Stimulated activated CD4-positive, alpha-beta T cell treated with anti-CD3 and anti-CD28 coated beads, Interleukin-15, amount 100 ng/mL, for 48 hours (primary cell): ENCODE measurements around the gene IRF3.
"Not testable (repeated sequence)": the region's sequence is repeated elsewhere in the genome, so short reads cannot be mapped to it uniquely, and the experiment has no call there.

Source experiments
- DNase-seq, 2 donors: peaks; one replicate each; pipeline ENCODE4 v3.0.0-alpha.2; 2020; ENCODE audit warnings: low read depth in 2 of 2

The IRF3 gene

GRCh38 chr19:49646586-49646985 lies 19.1 kb downstream of the IRF3 start:
- no peak for DNase-seq

DNA sequence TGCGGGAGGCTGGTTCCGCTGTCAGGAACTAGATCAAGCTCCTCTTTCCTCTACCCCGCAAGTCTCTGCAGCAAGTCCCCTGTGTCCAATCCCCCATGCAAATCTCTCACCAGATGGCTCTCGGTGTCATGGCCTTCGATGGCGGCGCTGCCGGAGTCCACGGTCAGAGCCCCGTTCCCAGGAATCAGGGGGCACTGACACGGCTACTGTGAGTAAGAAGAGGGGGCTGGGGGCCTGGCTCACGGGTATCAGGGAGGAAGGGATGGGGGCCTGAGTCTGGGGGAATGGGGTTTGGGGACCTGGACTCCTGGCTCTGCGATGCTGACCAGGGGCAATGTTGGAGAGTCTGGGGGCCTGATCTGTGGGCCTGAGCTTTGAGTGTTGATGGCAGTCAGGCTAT lies 19.7 kb downstream of the IRF3 start:
- no peak for DNase-seq

- DNase-seq = no peak
These were observed 20.1 kb downstream of the IRF3 start for GRCh38 chr19:49645592-49645991.

DNA sequence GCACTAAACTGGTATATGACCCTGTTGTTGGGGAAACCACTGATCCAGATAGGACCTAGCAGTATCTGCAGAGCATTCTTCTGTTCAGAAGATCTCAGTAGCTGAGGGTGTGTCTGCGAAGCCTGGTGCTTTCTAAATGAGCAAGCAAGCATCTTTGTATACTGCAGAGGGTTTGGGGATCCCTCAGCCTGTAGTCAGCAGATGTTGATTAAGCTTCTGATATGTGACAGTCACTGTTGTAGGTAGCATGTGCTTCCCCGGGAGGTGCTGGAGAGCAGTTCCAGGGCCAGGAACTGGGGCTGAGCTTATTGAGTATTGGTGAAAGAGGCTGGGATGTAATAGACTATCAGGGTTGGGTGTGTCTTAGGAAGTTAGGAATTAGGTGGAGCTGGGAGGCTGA lies 22.2 kb downstream of the IRF3 start:
- no peak for DNase-seq

GRCh38 chr19:49642492-49643035 lies 23.1 kb downstream of the IRF3 start:
- no peak for DNase-seq

DNA sequence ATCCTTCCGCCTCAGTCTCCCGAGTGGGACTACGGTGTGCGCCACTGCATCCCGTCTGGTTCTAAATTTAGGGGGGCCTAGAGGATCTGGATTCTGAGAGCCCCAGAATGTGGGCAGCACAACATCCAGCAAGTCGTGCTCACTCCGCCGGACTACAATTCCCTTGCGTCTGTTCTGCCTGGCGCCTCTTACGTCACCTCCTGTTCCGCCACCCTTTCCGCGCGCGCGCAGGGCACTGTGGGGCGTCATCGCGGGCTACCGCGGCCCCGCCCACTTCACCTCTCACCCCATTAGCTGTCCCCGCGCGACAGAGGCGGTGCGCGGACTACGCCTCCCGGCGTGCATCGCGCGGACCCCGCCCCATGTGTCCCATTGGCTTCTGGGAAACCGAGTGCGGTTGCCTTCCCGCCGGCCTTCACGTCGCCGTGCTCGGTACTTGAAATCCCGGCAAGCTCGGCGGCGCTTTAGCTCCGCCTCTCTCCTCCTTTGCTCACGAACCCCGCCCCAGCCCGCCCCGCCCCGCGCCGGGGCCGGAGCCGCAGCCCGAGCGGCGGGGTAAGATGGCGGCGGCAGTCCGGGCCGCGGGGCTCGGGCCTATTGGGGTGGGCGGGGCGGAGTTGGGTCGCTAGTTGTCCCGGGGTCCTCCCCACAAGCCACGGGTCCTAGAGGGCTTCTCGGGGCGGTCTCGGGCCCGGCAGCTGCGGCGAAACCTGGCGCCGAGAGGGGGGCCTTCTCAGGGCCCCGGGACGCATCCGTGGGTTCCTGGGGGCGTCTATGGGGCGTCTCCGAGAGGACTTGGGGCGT lies 23.8 kb downstream of the IRF3 start, which contains the start of gene SCAF1:
Gene SCAF1, plus strand, starts transcription at position 522 of the 804 bp plus-strand sequence. CDS start 2,818 bp downstream, outside the sequence.
- DNase-seq = peak; percentile 98 to 99

DNA sequence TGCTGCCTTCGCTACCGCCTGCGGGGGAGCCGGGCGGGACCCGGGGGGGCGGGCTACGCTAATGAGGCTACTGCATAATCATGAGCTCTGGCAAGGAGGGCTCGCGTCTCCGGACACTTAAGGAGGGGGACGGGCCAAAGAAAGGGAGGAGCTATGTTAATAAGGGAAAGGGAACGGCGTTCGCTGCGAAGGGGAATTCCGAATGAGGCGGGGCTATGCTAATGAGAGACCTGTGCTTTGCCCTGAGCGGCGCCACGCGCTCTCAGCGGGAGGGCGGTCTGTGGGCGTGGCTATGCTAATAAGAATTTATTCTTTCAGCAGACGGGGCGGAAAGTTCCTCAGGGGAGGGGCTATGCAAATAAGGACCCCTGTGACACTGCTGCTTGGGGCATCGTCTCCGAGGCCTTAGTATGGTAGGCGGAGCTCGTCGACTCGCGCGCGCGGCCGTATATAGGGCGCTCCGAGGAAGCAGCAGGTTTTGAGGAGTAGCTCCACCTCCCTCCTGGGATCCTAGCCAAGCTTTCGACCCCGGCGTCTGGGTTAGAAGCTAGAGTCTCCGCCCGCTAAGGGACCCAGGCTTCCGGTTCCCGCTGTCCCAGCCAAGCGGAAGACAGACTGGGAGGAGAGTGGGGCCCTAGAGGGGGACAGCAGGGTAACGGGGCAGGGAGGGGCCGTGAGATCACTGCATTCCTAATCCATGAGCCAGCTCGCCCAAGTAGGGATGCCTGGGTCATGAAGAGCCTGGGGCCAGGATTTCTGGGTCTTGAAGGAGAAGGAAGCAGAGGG lies 25.4 kb downstream of the IRF3 start, which contains the start of gene RRAS:
Gene RRAS, minus strand, starts transcription at position 31 of the 786 bp plus-strand sequence. CDS start 45 bp downstream, outside the sequence.
- DNase-seq = peak; percentile 100

DNA sequence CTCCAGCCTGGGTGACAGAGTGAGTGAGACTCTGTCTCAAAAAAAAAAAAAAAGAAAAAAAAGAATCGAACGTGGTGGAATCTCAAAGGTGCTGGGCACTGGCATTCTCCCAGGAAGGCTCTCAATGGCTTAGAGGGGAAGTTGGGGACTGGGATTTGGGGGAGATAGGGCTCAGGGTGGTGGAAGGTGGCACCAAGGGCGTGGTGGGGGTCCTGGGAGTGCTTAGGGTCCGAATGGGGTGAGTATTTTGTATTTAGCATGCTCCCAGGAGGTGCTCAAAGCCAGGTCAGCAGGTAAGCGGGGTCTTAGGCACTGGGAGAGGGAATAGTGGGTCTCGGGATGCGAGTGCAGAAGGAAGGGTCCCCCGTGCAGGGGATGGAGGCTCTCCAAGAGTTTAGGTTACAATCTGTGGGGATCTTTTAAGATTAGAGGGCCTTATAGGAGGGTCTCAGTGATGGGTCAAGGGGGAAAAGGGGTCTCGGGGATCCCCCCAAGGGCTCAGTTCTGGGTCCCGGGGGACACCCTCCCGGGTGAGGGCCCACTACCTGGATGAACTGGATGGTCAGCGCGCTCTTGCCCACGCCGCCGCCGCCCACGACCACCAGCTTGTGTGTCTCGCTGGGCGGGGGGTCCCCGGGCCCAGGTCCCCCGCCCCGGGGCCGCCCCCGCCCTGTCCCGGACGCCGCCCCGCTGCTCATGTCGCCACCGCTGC lies 26.1 kb downstream of the IRF3 start:
- no peak for DNase-seq

DNA sequence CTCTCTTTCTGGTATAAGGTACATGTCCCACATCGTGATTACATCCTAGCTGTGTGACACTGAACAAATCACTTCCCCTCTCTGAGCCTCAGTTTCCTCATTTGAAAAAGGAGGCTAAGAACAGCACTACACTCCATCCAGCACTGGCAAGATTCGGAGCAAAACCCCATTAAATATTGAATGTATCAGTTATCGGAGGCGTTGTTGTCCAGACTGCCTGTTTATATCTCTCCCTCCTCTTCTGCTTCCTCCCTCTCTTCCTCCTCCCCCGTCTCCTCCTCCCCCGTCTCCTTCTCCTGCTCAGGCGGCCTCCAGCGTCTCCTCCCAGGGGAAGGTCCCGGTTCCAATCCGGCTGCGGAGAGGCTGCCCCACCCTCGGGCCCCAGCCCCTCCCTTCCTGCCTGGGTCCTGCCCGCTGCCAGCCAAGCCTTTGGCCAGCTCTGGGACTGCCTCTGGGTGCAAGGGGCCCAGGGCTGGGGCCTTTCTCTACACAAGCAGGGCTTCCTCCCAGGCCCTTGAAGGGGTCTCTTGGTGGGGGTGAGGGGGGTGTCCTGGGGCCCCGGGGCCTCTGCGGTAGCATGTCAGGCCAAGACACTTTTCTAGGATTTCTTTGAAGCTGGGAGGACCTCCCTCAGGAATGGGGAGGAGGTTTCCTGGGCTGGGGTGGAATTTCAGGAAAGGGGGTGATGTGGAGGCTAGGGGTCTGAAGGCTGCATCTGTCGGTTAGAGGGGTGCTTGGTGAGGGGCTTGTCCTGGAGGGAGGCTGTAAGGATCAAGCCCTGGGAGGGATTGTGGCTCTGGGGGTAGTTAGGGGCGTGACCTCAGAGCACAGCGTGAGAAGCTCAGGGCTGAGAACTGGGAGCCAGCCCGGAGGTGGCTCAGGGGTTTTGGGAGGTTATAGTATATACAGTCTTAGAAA lies 27.6 kb downstream of the IRF3 start:
- no peak for DNase-seq

GRCh38 chr19:49636233-49636932 lies 29.3 kb downstream of the IRF3 start:
- no peak for DNase-seq

DNA sequence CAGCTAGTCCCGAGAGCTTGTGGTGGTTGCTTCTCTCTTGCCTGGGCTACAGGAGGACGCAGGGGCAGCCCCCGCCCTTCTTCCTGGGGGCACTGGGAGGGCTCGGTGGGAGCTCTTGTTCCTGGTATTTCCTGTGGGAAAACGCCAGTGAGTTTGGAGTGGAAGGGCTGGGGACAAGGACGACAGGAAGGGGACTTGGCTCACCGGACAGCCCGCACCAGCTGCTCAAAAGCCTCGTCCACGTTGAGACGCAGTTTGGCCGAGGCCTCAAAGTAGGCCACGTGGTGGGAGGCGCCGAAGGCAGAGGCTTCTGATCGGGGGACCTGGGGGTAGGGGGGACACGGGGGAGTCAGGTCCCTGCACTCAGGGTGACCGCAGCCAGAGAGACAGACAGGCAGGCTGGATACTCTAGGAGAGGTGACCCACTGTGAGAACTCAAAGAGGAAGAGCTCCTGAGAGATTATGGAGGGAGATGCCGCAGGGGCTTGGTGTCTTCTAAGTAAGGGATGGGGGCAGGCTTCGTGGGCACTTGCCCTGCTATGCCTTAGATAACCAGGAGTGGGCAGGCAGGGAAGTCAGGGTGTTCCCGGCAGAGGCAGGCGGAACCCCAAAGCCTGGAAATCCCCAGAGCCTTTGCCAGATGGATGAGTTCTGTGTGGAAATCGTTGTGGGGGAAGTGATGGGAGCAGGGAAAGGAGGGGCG lies 30.0 kb downstream of the IRF3 start:
- no peak for DNase-seq

DNA sequence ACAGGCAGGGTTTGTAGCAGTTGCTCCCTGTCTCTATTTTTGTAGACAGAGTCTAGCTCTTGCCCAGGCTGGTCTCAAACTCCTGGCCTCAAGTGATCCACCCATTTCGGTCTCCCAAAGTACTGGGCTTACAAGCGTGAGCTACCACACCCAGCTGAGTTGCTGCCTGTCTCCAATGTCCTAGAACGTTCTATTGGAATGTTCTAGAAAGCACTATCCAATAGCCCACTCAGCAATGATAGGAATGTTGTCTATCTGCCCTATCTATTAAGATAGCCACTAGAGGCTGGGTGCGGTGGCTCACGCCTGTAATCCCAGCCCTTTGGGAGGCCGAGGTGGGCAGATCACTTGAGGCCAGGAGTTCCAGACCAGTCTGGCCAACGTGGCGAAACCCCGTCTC lies 32.4 kb downstream of the IRF3 start:
- not testable (repeated sequence) for DNase-seq

- no peak for DNase-seq
These were observed 33.1 kb downstream of the IRF3 start for GRCh38 chr19:49632576-49632975.

- DNase-seq = no peak
These were observed 34.0 kb downstream of the IRF3 start for GRCh38 chr19:49631610-49632192.

DNA sequence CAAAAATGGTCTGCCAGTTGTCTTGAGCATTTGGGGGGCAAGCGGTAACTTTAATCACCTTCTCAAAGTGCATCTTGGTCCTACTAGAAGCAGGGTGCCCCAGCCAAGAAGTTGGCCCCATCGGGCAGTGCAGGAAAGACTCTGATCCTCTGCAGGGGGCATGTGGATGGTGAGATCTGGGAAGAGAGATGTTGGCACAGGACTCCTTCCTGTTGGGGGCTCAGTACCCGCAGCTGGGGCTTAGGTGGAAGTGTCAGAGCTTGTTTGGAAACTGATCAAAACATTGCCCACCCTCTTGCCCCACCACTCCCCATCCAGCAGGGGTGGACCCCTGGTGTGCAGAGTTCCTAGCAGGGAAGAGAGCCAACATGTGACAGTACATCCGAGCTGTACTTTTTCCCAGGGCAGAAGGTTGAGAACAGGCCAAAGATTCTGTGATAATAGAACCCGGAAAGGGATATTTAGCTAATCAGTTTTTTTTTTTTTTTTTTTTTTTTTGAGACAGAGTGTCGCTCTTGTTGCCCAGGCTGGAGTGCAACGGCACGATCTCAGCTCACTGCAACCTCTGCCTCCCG lies 34.6 kb downstream of the IRF3 start:
- no peak for DNase-seq

DNA sequence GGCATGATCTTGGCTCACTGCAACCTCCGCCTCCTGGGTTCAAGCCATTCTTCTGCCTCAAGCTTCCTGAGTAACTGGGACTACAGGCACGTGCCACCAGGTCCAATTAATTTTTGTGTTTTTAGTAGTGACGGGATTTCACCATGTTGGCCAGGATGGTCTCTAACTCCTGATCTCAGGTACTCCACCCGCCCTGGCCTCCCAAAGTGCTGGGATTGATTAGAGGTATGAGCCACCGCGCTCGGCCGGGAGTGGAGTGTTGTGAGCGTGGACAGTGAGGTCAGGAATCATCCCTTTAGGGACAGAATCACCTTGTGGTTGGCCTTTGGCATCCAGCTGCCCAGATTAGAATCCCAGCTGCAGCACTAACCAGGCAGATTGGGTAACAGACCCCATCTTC lies 36.0 kb downstream of the IRF3 start:
- no peak for DNase-seq

- DNase-seq = no peak
These were observed 39.4 kb downstream of the IRF3 start for GRCh38 chr19:49626226-49626625.

- DNase-seq = no peak
These were observed 40.4 kb downstream of the IRF3 start for GRCh38 chr19:49624967-49625910.
